ENCODE data around the gene GRIK3.
"Not testable (repeated sequence)": the region's sequence is repeated elsewhere in the genome, so short reads cannot be mapped to it uniquely, and the experiment has no call there.

Gene GRIK3

DNA sequence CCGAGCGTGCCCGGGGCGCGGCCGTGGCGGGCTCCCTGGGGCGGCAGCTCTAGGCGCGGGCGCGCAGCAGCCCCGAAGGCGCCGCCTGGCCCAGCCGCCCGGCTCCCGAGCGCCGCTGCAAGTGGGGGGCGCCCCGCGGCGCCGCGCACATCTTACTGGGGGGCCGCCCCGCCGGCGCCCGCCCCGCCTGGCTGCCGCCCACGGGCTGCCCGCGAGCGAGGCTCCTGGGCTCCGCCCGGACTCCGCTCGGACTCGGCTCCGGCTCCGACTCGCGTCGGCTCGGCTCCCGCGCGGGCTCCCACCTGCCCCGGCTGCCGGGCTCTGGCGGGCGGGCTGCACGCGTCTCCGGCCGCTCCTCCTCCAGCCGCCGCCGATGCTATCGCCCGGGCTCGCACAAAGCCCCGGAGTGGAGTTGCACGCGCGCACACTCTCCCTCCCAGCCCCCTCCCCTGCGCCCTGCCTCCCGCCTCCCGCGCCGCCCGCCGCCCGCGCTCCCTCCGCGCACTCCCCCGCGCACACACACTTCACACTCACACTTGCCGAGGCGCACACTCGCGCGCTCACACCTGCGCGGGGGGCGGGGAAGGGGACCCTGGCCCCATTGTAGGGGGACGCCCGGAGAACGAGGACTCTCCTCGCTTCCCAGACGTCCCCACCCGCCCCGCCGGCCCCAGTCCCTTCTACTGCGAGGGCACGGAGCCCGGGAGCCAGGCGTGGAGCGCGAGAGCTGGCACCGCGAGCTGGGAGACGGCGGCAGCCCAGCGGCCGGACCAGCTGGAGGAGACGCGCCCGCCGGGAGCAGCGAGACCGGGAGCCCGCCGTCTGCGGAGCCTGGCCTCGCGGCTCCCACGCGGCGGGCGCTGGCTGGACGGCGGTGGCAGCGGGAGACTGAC lies at the start of gene GRIK3:
TSS of gene GRIK3 (minus strand) at position 395 of the 893 bp plus-strand sequence. CDS start 407 bp downstream, outside the sequence.
- Mint-ChIP-seq H3K27ac (no peak within 1 kb of the TSS), H3K4me3 (no peak within 1 kb of the TSS), H3K9me3 (no peaks in the 10 kb centered on the region), H3K4me1 (ENCODE audit: low read depth) (no peaks in the 10 kb centered on the region), H3K27me3 (ENCODE audit: low read depth) (peaks cover 73% of the 10 kb centered on the region), H3K36me3 (ENCODE audit: low read depth) (no peaks in the 10 kb centered on the region)
- no peak for DNase-seq (ENCODE audit: low spot score)

- no peaks in the 10 kb centered on the region for H3K4me1 Mint-ChIP-seq (ENCODE audit: low read depth)
- no peaks in the 10 kb centered on the region for H3K36me3 Mint-ChIP-seq (ENCODE audit: low read depth)
- no peaks in the 10 kb centered on the region for H3K27me3 Mint-ChIP-seq (ENCODE audit: low read depth)
These were observed 49.7 kb upstream of the GRIK3 start for GRCh38 chr1:37084013-37084412.

GRCh38 chr1:37083603-37084002 lies 49.3 kb upstream of the GRIK3 start:
- no peak for DNase-seq (ENCODE audit: low spot score)
- Mint-ChIP-seq H3K27ac (no peak overlapping the region), H3K36me3 (ENCODE audit: low read depth) (no peaks in the 10 kb centered on the region), H3K4me1 (ENCODE audit: low read depth) (no peaks in the 10 kb centered on the region), H3K9me3 (no peaks in the 10 kb centered on the region), H3K27me3 (ENCODE audit: low read depth) (no peaks in the 10 kb centered on the region), H3K4me3 (no peak overlapping the region)

More at GRCh38 chr1:37084013-37084412, 49.7 kb upstream of the GRIK3 start:
- no peak overlapping the region for H3K4me3 Mint-ChIP-seq
- no peak overlapping the region for H3K27ac Mint-ChIP-seq
- no peak for DNase-seq (ENCODE audit: low spot score)
- H3K9me3 Mint-ChIP-seq: no peaks in the 10 kb centered on the region

- H3K4me3 Mint-ChIP-seq; H3K27me3 Mint-ChIP-seq (ENCODE audit: low read depth); H3K36me3 Mint-ChIP-seq (ENCODE audit: low read depth); H3K27ac Mint-ChIP-seq; H3K9me3 Mint-ChIP-seq; DNase-seq (ENCODE audit: low spot score); H3K4me1 Mint-ChIP-seq (ENCODE audit: low read depth): not testable (repeated sequence)
These were observed 46.1 kb upstream of the GRIK3 start for GRCh38 chr1:37080296-37080986.

DNA sequence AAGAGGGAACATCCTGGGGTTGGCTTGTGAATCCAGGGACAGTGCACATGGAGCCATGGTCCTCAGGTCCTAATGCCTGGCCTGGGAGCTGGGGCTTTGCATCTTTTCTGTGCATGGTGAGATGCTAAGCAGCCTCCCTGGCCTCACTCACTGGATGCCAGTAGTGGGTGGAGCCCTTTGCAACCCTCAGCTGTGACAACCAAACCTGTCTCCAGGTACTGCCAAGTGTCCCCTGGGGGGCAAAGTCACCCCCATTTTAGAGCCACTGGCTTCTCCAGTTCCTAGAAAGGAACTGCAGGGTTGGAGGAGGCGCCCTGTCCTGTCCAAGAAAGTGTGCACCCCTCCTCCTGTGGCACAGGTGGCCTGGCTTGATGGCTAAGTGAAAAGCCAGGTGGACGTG lies 44.6 kb upstream of the GRIK3 start:
- Mint-ChIP-seq H3K4me3 (no peak overlapping the region), H3K4me1 (ENCODE audit: low read depth) (no peaks in the 10 kb centered on the region), H3K36me3 (ENCODE audit: low read depth) (no peaks in the 10 kb centered on the region), H3K9me3 (no peaks in the 10 kb centered on the region), H3K27me3 (ENCODE audit: low read depth) (no peaks in the 10 kb centered on the region), H3K27ac (no peak overlapping the region)
- DNase-seq (ENCODE audit: low spot score): no peak

DNA sequence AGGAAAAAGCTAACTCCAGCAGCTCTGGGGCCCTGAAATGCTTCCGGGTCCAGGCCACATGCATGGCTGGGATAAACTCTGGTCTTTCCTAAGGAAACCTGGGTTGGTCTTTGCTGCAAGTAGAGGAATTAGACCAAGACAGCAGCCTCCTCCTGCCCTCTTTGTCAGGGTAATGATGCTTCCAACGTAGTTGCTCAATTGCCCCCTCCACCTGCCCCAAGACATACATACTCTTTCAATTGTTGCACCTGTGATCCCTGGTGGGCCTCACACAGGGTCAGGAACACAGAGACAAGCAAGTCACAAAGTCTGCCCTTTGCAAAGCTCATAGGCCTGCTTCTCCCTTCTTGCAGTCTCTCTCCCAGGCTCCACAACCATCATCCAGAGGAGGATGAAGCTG lies 41.9 kb upstream of the GRIK3 start:
- no peaks in the 10 kb centered on the region for H3K9me3 Mint-ChIP-seq
- no peaks in the 10 kb centered on the region for H3K27me3 Mint-ChIP-seq (ENCODE audit: low read depth)
- no peaks in the 10 kb centered on the region for H3K36me3 Mint-ChIP-seq (ENCODE audit: low read depth)
- H3K4me3 Mint-ChIP-seq: no peak overlapping the region
- H3K27ac Mint-ChIP-seq: no peak overlapping the region
- no peak for DNase-seq (ENCODE audit: low spot score)
- no peaks in the 10 kb centered on the region for H3K4me1 Mint-ChIP-seq (ENCODE audit: low read depth)

- no peaks in the 10 kb centered on the region for H3K4me1 Mint-ChIP-seq (ENCODE audit: low read depth)
- no peak overlapping the region for H3K27ac Mint-ChIP-seq
- no peak overlapping the region for H3K4me3 Mint-ChIP-seq
- no peak for DNase-seq (ENCODE audit: low spot score)
- no peaks in the 10 kb centered on the region for H3K9me3 Mint-ChIP-seq
- no peaks in the 10 kb centered on the region for H3K36me3 Mint-ChIP-seq (ENCODE audit: low read depth)
- H3K27me3 Mint-ChIP-seq (ENCODE audit: low read depth): no peaks in the 10 kb centered on the region
These were observed 39.6 kb upstream of the GRIK3 start for GRCh38 chr1:37073854-37074379.

DNA sequence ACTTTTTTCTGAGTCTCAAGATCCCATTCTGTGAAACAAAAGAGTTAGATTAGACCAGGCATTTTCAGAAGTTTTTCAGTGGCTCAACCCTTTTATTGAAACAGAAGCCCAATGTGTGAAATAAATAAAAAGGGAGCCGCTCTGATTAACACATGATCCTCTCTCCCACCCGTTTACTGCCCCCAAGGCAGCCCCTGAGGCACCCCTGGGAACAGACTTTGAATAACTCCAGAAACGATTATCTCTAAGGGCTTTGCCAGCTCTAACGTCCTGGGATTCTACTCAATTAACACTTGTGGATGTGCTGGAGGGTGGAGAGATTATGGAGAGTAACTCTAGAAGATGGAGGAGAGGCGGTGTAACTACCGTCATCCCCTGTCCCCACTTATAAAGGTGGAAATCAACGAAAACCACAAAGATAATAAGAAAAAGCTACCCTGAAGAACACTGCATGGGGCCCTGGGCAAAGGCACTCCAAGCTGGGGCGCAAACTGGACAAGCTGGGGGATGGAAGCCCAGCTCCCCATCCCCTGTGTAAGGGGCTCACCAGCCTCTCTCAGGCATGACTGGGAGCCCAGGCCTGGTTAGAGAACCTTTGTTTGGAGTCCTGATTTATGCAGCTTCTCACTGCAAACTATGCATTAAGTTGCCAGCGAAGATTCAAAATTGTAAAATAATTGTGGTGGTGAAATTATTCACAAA lies 39.0 kb upstream of the GRIK3 start:
- DNase-seq (ENCODE audit: low spot score): no peak
- no peaks in the 10 kb centered on the region for H3K36me3 Mint-ChIP-seq (ENCODE audit: low read depth)
- H3K4me3 Mint-ChIP-seq: no peak overlapping the region
- H3K27me3 Mint-ChIP-seq (ENCODE audit: low read depth): no peaks in the 10 kb centered on the region
- H3K4me1 Mint-ChIP-seq (ENCODE audit: low read depth): no peaks in the 10 kb centered on the region
- H3K9me3 Mint-ChIP-seq: no peaks in the 10 kb centered on the region
- no peak overlapping the region for H3K27ac Mint-ChIP-seq

DNA sequence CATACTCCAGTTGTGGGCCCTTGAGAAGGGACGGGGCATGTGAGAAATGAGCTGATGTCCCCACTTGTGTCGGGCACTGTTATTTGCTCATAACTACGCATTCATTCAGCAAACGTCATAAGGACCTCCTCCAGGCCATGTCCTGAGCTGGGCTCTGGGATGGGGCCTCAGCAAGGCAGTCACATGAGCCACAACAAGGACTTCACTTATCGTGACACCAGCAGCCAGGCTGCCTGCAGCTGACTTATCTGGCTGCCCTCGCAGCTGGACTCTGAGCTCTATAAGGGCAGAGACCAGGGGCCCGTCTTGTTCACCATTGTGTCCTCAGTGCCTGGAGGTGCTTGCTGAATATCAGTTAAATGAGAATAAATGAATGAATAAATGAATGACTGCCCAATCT lies 37.5 kb upstream of the GRIK3 start:
- Mint-ChIP-seq H3K9me3 (no peaks in the 10 kb centered on the region), H3K36me3 (ENCODE audit: low read depth) (no peaks in the 10 kb centered on the region), H3K4me3 (no peak overlapping the region), H3K27ac (no peak overlapping the region), H3K4me1 (ENCODE audit: low read depth) (no peaks in the 10 kb centered on the region), H3K27me3 (ENCODE audit: low read depth) (peaks cover 3% of the 10 kb centered on the region)
- DNase-seq (ENCODE audit: low spot score): no peak

GRCh38 chr1:37070126-37070525 lies 35.8 kb upstream of the GRIK3 start:
- DNase-seq (ENCODE audit: low spot score): no peak
- peaks cover 3% of the 10 kb centered on the region for H3K27me3 Mint-ChIP-seq (ENCODE audit: low read depth)
- no peaks in the 10 kb centered on the region for H3K36me3 Mint-ChIP-seq (ENCODE audit: low read depth)
- no peaks in the 10 kb centered on the region for H3K9me3 Mint-ChIP-seq
- H3K4me3 Mint-ChIP-seq: no peak overlapping the region
- H3K4me1 Mint-ChIP-seq (ENCODE audit: low read depth): no peaks in the 10 kb centered on the region
- no peak overlapping the region for H3K27ac Mint-ChIP-seq

DNA sequence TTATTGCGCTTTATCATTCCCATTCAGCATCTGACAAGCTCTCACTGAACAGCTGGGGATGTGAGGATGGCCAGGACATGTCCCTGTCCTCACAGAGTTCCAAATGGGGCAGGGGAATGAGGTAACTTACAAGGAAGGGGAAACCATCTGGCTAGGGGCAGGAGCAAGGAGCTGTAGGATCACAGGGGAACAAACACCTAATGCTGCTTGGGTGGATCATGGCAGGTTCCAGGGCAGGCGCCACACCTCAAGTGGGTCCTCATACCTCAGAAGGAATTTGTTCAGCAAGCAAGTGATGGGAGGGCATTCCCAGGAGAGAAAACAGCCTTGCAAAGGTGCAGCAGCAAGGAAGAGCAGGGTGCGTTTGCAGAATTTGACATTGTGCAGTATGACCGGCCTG lies 35.1 kb upstream of the GRIK3 start:
- Mint-ChIP-seq H3K27ac (no peak overlapping the region), H3K36me3 (ENCODE audit: low read depth) (no peaks in the 10 kb centered on the region)

GRCh38 chr1:37068897-37069296 lies 34.6 kb upstream of the GRIK3 start:
- Mint-ChIP-seq H3K4me3 (no peak overlapping the region), H3K36me3 (ENCODE audit: low read depth) (no peaks in the 10 kb centered on the region), H3K4me1 (ENCODE audit: low read depth) (no peaks in the 10 kb centered on the region), H3K27ac (no peak overlapping the region), H3K9me3 (no peaks in the 10 kb centered on the region), H3K27me3 (ENCODE audit: low read depth) (peaks cover 3% of the 10 kb centered on the region)
- no peak for DNase-seq (ENCODE audit: low spot score)

More for the DNA sequence above, 35.1 kb upstream of the GRIK3 start:
- Mint-ChIP-seq H3K9me3 (no peaks in the 10 kb centered on the region), H3K27me3 (ENCODE audit: low read depth) (peaks cover 3% of the 10 kb centered on the region), H3K4me3 (no peak overlapping the region), H3K4me1 (ENCODE audit: low read depth) (no peaks in the 10 kb centered on the region)
- DNase-seq (ENCODE audit: low spot score): no peak

DNA sequence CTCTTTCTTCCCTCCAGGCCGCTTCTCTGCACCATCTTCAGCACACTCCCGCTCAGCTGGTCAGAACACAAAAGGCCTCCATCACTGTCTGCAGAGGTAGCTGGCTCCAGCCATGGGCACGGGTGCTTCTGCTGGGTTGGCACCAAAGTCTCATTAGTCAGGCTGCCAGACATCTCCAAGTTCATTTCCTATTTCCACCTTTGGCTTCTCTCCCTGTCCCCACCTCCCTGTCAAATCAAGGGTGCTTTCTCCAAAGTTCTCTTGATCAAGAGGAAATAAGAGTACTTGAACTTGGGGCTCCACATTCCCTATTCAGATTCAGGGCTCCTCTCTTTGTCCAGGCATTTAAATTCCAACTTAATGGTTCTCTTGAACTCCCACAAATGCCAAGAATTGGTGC lies 33.9 kb upstream of the GRIK3 start:
- H3K9me3 Mint-ChIP-seq: no peaks in the 10 kb centered on the region
- no peak overlapping the region for H3K4me3 Mint-ChIP-seq
- H3K27me3 Mint-ChIP-seq (ENCODE audit: low read depth): peaks cover 3% of the 10 kb centered on the region
- no peak for DNase-seq (ENCODE audit: low spot score)
- no peaks in the 10 kb centered on the region for H3K4me1 Mint-ChIP-seq (ENCODE audit: low read depth)
- no peak overlapping the region for H3K27ac Mint-ChIP-seq
- no peaks in the 10 kb centered on the region for H3K36me3 Mint-ChIP-seq (ENCODE audit: low read depth)

GRCh38 chr1:37064039-37064438 lies 29.7 kb upstream of the GRIK3 start:
- DNase-seq (ENCODE audit: low spot score): no peak
- no peaks in the 10 kb centered on the region for H3K9me3 Mint-ChIP-seq
- H3K4me1 Mint-ChIP-seq (ENCODE audit: low read depth): no peaks in the 10 kb centered on the region
- no peaks in the 10 kb centered on the region for H3K36me3 Mint-ChIP-seq (ENCODE audit: low read depth)
- H3K27ac Mint-ChIP-seq: no peak overlapping the region
- no peak overlapping the region for H3K4me3 Mint-ChIP-seq
- peaks cover 3% of the 10 kb centered on the region for H3K27me3 Mint-ChIP-seq (ENCODE audit: low read depth)
